Aorta (tissue), 4 donors: Measurements from ENCODE around the gene KRTAP10-3. TPM values are rescaled to one million over a fixed set of nuclear protein-coding genes. Genes with fewer than 3 reads are reported as not detected.

Source experiments
- polyA plus RNA-seq, 2 donors: library from polyadenylated mRNA; stranded (reverse); fragments of 200-250 nt; gene quantifications; one replicate each; pipeline ENCODE4 v1.2.3, GENCODE V29; 2013
- total RNA-seq, 2 donors: library from RNA; stranded (reverse); fragmentation: NEBNext Ultra II Directional; extraction: Animal tissue kit (Norgen Biotek cat#: 25700); gene quantifications; one replicate each; pipeline ENCODE4 v1.2.1, GENCODE V29; 2021
- donor health status: healthy with polysubstance abuse.
- donor health status: Bipolar disorder and iron deficiency.
- donor health status: DM: no; HTN: no; CAD: no.
- donor health status: DM: yes; HTN: yes; CAD: no.

KRTAP10-3 gene
- total and polyA plus RNA-seq, 4 donors: not detected

Other genes starting within 250 kb of the KRTAP10-3 start
- 10 to 100 TPM; 19.4 to 20.9 TPM for gene CFAP410, start 219.4 kb downstream of the KRTAP10-3 start, total RNA-seq
- gene CFAP410, start 219.4 kb downstream of the KRTAP10-3 start, polyA plus RNA-seq: 100 to 1,000 TPM in 1 of 2 donors, 10 to 100 TPM in 1; 26.2 to 121 TPM
- 10 to 100 TPM in 1 of 2 donors, 1 to 10 TPM in 1; 7.0 to 15.8 TPM for gene TRPM2, start 205.2 kb downstream of the KRTAP10-3 start, total RNA-seq
- 1 to 10 TPM; 2.2 to 4.9 TPM for gene TRPM2, start 205.2 kb downstream of the KRTAP10-3 start, polyA plus RNA-seq
- 1 to 10 TPM; 1.6 to 5.3 TPM for gene LRRC3, start 103.3 kb downstream of the KRTAP10-3 start, total RNA-seq
- gene LRRC3, start 103.3 kb downstream of the KRTAP10-3 start, polyA plus RNA-seq: 1 to 10 TPM in 1 of 2 donors, under 1 TPM in 1; 0.63 to 1.5 TPM
- not detected for gene KRTAP10-1, start 18.6 kb downstream of the KRTAP10-3 start, total RNA-seq
- not detected for gene KRTAP10-1, start 18.6 kb downstream of the KRTAP10-3 start, polyA plus RNA-seq
- gene KRTAP10-2, start 7.3 kb downstream of the KRTAP10-3 start, total RNA-seq: not detected
- gene KRTAP10-2, start 7.3 kb downstream of the KRTAP10-3 start, polyA plus RNA-seq: not detected
- gene KRTAP10-4, start 14.9 kb upstream of the KRTAP10-3 start, total RNA-seq: not detected
- gene KRTAP10-4, start 14.9 kb upstream of the KRTAP10-3 start, polyA plus RNA-seq: not detected
- gene KRTAP10-5, start 21.8 kb upstream of the KRTAP10-3 start, total RNA-seq: not detected
- not detected for gene KRTAP10-5, start 21.8 kb upstream of the KRTAP10-3 start, polyA plus RNA-seq
- gene KRTAP10-6, start 33.7 kb upstream of the KRTAP10-3 start, total RNA-seq: not detected
- not detected for gene KRTAP10-6, start 33.7 kb upstream of the KRTAP10-3 start, polyA plus RNA-seq
- gene KRTAP10-7, start 41.8 kb upstream of the KRTAP10-3 start, total RNA-seq: not detected
- not detected for gene KRTAP10-7, start 41.8 kb upstream of the KRTAP10-3 start, polyA plus RNA-seq
- gene KRTAP10-8, start 53.3 kb upstream of the KRTAP10-3 start, total RNA-seq: not detected
- not detected for gene KRTAP10-8, start 53.3 kb upstream of the KRTAP10-3 start, polyA plus RNA-seq
- not detected for gene KRTAP10-9, start 68.3 kb upstream of the KRTAP10-3 start, total RNA-seq
- gene KRTAP10-9, start 68.3 kb upstream of the KRTAP10-3 start, polyA plus RNA-seq: not detected
- not detected for gene KRTAP10-10, start 78.6 kb upstream of the KRTAP10-3 start, total RNA-seq
- not detected for gene KRTAP10-10, start 78.6 kb upstream of the KRTAP10-3 start, polyA plus RNA-seq
- not detected for gene KRTAP10-11, start 87.6 kb upstream of the KRTAP10-3 start, total RNA-seq
- not detected for gene KRTAP10-11, start 87.6 kb upstream of the KRTAP10-3 start, polyA plus RNA-seq
- not detected for gene KRTAP12-4, start 95.9 kb upstream of the KRTAP10-3 start, total RNA-seq
- gene KRTAP12-4, start 95.9 kb upstream of the KRTAP10-3 start, polyA plus RNA-seq: not detected
- gene KRTAP12-3, start 99.1 kb upstream of the KRTAP10-3 start, total RNA-seq: not detected
- not detected for gene KRTAP12-3, start 99.1 kb upstream of the KRTAP10-3 start, polyA plus RNA-seq
- gene KRTAP12-2, start 108.1 kb upstream of the KRTAP10-3 start, total RNA-seq: not detected
- not detected for gene KRTAP12-2, start 108.1 kb upstream of the KRTAP10-3 start, polyA plus RNA-seq
- gene KRTAP12-1, start 123.4 kb upstream of the KRTAP10-3 start, total RNA-seq: not detected
- gene KRTAP12-1, start 123.4 kb upstream of the KRTAP10-3 start, polyA plus RNA-seq: not detected
- not detected for gene KRTAP10-12, start 138.4 kb upstream of the KRTAP10-3 start, total RNA-seq
- not detected for gene KRTAP10-12, start 138.4 kb upstream of the KRTAP10-3 start, polyA plus RNA-seq
- not detected for gene TSPEAR, start 152.8 kb upstream of the KRTAP10-3 start, total RNA-seq
- gene TSPEAR, start 152.8 kb upstream of the KRTAP10-3 start, polyA plus RNA-seq: not detected
- gene UBE2G2, start 243.0 kb upstream of the KRTAP10-3 start, total RNA-seq: 10 to 100 TPM; 79.5 to 83.6 TPM
- gene UBE2G2, start 243.0 kb upstream of the KRTAP10-3 start, polyA plus RNA-seq: 10 to 100 TPM; 46.8 to 60.0 TPM